Measurements from ENCODE around the gene GNPDA1.

GRCh38 chr5:142000173-142000572 is 12.7 kb downstream of the GNPDA1 start:
- TF ChIP-seq CTCF (IDR thresholded peaks at IDR 0.05; ENCODE audit: borderline replicate concordance, extremely low read depth, low read length, poor library complexity, severe bottlenecking) (no peak), EZH2 (IDR thresholded peaks at IDR 0.05; ENCODE audit: borderline replicate concordance, low read depth, low read length, severe bottlenecking) (no peak)

All from DND-41 (cell line).